A673 (cell line): ENCODE data around the gene KRTAP12-4.

Experiments
- EZH2 ChIP-seq: fragments of 200-600 bp; sonication (generic); IDR thresholded peaks from 2 replicates; pipeline ENCODE4 v1.6.1; 2017; ENCODE audit warnings: borderline replicate concordance, low read depth, mild to moderate bottlenecking, mixed read lengths, antibody characterized with exemption, low read length; ENCODE audit not compliant: poor library complexity, severe bottlenecking
- TF ChIP-seq, protein P1 (sequence below): fragments of 300-800, 200-600 bp; sonication (generic); conservative IDR thresholded peaks from 2 replicates; pipeline ENCODE4 v1.5.1; 2017; ENCODE audit warnings: low read depth, mild to moderate bottlenecking, antibody characterized with exemption, low read length, moderate library complexity, mixed read lengths

DNA sequence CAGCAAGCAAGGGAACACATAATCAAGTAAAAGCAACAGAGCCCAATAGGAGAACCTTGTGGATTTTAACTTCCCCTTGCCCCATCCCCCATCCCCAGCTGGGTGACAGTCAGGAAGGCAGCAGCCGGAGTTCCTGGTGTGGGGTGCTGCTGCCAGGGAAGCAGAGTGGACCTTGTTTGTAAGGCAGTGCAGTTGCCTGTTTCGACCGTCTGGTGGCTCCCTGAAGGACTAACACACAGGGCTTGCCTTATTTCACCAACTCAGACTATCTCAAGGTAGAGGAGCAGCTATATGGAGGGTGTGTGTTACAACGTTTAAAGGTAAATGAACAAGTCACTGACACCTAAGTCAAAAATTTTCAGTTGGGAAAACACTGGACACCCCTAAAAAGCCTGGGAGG, 36.0 kb downstream of the KRTAP12-4 start:
- TF ChIP-seq, protein P1, sequence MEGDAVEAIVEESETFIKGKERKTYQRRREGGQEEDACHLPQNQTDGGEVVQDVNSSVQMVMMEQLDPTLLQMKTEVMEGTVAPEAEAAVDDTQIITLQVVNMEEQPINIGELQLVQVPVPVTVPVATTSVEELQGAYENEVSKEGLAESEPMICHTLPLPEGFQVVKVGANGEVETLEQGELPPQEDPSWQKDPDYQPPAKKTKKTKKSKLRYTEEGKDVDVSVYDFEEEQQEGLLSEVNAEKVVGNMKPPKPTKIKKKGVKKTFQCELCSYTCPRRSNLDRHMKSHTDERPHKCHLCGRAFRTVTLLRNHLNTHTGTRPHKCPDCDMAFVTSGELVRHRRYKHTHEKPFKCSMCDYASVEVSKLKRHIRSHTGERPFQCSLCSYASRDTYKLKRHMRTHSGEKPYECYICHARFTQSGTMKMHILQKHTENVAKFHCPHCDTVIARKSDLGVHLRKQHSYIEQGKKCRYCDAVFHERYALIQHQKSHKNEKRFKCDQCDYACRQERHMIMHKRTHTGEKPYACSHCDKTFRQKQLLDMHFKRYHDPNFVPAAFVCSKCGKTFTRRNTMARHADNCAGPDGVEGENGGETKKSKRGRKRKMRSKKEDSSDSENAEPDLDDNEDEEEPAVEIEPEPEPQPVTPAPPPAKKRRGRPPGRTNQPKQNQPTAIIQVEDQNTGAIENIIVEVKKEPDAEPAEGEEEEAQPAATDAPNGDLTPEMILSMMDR, result no peak
- no peak for TF ChIP-seq EZH2
